ENCODE results near the gene PPARD.
"Not testable (repeated sequence)": the region's sequence is repeated elsewhere in the genome, so short reads cannot be mapped to it uniquely, and the experiment has no call there.

PPARD gene

DNA sequence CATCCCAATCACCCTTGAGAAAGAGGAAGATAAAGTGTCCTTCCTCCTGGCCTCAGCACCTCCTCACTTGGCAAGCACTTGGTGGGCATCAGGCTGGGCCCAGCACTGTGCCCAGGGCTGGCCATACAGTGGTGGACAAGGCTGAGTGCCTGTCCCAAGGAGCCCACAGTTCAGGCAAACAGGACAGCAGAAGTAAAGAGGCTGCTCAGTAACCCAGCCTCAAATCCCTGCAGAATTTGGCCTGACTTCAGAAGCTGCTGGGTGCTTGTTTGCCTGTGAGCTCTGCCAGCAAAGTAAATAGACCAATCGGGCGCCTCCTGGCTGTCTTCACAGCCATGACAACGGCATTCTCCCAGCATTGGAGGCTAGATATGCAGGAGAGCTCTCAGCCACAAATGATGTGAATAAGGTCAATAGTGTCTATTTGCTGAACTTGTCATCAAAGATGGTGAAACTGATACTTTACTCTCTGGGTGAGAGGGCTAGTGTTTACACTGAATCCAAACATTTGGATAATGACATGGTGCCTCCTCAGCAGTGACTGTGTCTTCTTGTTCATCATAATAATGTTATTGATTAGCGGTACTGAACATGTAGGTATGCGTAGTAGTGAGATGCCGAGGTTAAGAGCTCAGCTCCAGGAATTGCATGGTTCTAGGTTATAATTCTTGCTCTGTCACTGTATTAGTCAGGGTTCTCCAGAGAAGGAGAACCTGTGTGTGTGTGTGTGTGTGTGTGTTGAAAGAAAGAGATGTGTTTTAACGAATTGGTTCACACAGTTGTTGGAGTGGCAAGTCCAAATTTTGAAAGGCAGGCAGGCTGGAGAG, 72.9 kb downstream of the PPARD start:
- DNase-seq = peak; percentile 47

DNA sequence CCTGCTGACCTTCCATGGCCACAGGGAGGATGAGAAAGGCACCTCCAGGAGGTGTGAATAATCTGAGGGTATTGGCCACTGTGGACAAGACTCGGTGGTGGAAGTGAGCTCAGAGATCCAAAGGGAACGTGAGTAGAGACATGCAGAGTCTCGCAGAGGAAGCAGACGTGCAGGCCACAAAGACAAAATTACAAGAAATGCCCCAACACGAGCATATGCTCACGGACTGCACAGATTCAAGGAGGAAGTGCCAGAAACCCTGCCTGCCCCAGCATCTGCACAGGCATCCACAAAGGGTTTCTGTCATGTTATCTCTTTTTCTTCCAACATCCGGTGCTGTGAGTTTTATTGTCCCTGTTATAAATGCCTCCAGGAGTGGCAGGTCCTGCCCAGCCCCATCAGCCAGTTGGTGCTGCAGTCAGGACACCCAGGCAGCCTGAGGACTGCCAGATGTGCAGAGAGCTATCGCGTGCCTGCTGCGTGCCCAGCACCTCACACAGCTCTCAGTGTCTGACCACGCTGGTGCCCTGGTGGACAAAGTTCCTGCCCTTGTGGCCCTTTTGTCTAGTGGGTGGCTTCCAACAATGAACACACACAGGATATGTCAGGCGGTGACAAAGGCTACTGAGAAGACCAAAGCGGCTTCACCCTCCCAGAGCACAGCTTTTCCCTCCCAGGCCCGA, 75.8 kb downstream of the PPARD start:
- no peak for DNase-seq

DNA sequence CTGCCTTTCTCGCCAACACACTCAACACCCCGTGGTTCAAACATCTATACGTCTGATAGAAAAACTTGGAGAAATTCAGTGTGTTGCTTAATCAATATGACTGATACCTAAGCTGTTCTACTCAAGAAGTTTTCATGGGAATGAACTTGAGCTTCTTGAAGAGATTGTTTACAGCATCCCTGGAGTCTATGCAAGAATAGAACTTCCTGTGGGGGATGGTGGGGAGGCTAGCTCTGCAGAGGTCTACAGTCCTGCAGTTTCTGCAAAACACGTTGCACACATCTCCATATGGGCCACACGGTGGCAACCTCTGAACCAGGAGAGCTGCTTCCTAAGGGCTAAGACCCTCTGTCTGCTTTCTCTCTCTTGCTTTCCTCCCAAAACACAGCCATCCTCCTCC, 77.1 kb downstream of the PPARD start:
- no peak for DNase-seq

DNA sequence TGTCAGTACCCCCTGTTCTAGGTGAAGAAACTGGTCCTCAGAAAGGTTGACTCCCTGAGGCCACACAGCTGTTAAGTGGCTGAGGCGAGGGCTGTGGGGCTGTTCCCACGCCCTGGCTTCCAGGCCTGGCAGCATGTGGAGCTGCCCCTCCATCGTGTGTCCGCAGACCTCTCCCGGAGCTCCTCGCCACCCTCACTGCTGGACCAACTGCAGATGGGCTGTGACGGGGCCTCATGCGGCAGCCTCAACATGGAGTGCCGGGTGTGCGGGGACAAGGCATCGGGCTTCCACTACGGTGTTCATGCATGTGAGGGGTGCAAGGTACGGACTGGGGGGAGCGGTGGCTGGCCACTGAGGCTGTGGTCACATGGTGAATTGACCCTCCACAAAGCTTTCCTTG, 77.6 kb downstream of the PPARD start:
- no peak for DNase-seq

DNA sequence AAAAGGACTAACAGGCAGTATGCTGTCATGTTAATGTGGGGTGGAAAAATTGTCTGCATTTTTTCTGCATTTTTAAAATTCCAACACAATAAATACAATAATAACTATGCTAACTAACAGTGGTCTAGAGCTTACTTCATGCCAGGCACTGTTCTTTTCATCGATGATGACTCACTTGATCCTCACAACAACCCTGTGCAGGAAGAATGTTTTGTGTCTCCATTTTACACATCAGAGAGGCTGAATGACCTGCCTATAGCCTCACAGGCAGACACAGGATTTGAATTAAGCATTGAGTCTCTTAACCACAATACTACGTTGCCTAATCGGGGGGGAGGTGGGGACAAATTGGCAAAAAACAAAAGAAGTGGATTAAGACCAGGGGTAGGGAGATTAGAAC, 82.9 kb downstream of the PPARD start:
- DNase-seq = no peak

DNA sequence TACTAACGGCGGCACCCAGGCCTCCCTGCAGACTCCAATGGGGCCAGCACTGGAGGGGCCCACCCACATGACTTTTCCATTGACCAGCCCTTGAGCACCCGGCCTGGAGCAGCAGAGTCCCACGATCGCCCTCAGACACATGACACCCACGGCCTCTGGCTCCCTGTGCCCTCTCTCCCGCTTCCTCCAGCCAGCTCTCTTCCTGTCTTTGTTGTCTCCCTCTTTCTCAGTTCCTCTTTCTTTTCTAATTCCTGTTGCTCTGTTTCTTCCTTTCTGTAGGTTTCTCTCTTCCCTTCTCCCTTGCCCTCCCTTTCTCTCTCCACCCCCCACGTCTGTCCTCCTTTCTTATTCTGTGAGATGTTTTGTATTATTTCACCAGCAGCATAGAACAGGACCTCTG, 83.7 kb downstream of the PPARD start:
- DNase-seq = no peak

DNA sequence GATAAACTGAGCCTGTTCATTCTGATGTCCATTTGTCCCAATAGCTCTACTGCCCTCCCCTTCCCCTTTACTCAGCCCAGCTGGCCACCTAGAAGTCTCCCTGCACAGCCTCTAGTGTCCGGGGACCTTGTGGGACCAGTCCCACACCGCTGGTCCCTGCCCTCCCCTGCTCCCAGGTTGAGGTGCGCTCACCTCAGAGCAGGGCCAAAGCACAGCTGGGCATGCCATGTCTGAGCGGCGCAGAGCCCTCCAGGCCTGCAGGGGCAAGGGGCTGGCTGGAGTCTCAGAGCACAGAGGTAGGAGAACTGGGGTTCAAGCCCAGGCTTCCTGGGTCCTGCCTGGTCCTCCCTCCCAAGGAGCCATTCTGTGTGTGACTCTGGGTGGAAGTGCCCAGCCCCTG, 85.1 kb downstream of the PPARD start:
- DNase-seq = no peak

DNA sequence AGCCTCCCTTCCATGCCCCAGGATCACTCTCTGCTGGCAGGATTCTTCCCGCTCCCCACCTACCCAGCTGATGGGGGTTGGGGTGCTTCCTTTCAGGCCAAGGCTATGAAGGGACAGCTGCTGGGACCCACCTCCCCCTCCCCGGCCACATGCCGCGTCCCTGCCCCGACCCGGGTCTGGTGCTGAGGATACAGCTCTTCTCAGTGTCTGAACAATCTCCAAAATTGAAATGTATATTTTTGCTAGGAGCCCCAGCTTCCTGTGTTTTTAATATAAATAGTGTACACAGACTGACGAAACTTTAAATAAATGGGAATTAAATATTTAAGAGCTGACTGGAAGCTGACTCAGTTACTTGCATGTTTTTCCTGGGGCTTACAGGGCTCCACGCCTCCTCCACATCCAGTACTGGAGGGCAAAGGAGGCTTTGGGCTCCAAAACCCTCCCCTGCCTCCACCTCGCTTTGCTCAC, 85.5 kb downstream of the PPARD start:
- DNase-seq = no peak

DNA sequence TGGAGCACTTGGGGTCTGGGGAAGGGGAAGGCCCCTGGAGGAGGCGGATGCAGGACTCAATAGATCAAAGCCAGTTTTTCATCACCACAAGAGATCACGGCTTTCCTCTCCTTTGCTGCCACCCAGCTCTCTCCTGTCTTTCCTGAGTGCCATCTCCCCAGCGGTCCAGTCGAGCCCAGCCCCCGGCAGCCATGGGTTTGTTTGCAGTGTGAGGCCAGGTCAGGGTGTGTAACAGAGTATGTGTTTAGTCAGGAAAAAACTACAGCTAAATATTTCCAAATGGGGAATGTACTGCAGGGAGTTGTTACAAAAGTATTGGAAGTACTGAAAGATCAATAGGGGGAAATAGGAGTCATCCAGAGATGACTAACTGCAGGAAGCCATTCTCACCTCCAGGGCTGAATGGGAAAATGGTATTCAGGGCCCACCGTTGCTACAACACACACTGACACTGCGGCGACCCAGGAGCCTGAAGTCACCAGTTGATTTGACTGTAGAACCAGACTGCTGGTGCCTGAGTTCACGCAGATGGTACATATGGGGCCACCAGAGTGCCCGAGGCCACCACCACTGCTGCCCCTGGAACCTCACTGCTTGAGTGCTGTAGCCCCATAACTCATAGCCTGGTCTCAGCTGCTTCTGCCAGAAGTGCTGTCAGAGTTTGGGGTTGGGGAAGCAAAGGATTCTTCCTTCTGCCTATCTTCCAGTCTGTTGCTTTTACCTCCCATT, 86.2 kb downstream of the PPARD start:
- DNase-seq = no peak

DNA sequence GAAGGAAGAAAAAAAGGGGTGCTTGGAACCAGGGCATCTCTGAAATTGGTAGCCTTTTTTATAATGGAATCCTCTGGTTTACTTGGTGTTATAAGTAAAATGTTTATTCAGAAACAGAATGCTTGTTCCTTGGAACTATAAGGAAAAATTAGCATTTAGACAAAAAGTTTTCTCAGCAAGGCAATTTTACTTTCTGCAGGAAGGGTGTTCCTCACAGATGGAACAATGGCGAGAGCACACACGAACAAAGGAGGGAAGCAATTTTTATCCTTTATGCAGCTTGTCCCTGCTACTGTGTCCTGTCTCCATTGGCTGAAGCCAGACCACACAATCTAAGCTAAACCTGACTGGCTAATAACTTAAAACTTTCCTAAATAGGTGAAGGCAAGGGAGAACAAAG, 87.1 kb downstream of the PPARD start:
- no peak for DNase-seq

DNA sequence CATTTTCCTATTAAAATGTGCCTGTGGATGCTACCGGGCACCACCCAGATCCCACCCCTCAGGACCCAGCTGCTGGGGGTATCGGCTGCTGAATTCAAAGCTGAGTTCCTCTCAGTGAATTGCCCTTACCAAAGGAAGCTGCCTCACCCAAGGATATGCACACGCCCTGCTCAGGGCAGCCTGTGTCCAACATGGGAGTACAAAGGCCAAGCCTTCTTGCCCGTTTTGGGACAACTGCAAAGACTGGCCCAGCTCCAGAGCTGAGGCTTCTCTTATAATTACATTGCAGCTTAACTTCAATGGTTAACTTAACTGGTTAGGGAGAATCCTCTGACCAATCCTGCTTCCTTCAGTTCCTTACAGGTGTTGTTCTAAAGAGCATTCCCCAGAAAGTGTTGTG, 89.9 kb downstream of the PPARD start:
- no peak for DNase-seq

DNA sequence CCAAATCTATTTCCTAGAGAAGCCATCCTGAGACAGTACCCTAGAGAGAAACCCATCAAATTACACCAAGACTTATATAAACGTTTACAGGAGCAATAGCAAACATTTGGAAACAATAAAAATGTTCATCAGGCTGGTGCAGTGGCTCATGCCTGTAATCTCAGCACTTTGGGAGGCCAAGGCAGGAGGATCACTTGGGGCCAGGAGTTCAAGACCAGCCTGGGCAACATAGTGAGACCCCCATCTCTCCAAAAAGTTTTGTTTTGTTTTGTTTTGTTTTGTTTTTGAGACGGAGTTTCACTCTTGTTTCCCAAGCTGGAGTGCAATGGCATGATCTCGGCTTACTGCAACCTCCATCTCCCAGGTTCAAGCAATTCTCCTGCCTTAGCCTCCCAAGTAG, 90.3 kb downstream of the PPARD start:
- not testable (repeated sequence) for DNase-seq

DNA sequence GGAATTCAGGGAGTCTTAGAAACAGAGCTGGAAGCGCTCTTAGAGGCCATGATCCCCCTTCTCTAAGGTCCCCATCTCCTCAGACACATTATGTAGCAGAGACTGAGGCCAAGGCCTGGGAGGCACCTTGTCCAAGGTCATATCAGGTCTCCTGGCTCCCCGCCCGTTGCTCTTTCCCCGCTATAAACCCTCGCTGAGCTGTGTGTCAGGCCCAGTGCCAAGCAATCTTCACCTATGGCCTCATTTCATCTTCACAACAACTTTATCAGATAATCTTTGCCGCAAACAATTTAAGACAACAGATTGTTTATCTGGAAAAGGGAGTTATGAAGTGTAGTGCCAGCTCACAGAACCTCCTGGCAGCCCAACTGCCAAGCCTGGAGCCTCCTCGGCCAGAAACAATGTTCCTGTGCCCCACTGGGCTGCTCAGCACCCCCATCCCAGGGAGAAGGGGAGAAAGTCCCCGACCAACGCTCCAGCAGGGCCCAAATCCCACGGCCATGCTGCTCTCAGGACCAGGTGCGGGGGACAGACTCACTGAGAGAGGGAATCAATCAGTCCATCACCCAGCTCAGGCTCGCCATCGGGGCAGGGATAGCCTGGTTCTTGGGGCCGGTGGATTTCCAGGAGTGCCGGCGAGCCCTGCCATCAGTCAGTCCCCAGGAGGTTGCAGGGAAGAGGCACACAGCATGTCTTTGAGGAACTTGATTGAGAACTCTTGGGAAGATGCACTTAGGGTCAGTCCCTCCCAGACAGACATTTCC, 92.9 kb downstream of the PPARD start:
- no peak for DNase-seq

DNA sequence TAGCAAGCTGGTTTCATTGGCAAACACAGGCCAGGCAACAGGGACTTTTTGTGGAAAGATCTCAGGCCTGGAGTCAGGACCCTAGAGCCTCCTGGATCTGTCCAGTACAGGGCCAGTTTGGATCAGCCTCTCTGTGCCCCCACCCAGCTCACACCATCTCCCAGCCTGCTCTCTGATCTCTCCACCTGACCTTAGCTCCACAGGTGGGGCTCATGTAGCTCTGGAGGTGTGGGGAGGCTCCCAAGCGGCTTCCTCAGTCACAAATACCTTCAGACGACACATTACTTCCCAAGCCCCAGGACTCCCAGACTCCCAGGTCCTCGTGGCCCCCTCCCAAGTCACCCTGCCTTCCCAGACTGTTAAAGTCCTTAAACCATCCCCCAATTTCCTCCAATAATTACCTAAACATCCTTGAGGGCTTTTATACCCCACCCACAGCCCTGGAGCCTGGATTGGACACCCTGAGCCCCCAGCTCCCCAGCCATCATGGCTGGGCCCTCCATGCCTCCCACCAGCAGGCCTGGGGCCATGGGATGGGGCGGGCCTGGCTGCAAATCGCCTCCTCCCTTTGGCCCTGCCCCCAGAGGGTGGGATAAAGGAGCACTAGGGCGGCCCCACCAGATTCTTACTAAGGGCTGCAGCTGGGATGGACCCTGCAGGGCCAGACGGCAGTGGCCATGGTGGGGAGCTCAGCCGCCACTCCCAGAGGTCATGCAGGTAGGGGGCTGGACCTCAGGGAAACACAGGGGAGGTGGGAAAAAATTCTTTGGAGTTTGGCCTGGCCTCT, 93.9 kb downstream of the PPARD start:
- DNase-seq = no peak

DNA sequence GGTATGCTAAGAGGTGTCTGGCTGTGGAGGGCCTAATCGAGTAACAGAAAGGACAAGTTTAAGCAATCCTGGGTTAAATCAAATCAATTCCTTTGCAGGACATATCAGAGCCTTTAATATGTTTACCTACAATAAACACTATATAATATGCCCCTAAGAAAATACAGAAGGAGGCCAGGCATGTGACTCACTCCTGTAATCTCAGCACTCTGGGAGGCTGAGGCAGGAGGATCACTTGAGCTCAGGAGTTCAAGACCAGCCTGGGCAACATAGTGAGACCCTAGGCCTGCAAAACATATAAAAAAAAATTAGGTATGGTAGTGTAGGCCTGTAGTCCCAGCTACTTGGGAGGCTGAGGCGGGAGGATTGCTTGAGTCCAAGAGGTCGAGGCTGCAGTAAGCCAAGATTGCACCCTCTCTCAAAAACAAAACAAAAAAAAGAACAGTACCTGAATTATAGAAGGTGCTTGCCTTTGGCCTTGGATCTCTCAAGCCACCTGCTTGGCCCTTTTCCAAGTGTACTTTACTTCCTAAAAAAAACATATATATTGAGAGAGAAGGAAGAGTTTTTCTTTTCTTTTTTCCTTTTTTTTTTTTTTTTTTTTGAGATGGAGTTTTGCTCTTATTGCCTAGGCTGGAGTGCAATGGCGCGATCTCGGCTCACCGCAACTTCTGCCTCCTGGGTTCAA, 96.2 kb downstream of the PPARD start:
- not testable (repeated sequence) for DNase-seq

DNA sequence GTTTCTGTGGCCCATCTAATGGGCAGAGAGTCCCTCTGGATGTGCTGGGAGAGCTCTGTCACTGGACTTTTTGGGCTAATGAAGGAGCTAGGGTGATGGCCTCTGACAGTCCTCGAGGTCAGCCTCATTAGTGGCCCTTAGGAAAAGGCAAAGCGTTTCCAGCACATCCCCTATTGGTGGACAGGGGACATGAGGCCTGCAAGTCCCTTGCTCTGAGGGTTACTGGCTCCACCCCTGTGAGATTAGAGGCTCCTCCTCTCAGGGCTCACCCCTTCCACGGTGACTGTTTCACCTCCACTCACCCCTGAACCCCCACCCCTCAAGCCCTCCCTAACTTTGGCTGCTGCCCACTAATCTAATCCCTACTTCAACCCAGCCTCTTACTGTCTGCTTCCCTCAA, 97.0 kb downstream of the PPARD start:
- DNase-seq = no peak

DNA sequence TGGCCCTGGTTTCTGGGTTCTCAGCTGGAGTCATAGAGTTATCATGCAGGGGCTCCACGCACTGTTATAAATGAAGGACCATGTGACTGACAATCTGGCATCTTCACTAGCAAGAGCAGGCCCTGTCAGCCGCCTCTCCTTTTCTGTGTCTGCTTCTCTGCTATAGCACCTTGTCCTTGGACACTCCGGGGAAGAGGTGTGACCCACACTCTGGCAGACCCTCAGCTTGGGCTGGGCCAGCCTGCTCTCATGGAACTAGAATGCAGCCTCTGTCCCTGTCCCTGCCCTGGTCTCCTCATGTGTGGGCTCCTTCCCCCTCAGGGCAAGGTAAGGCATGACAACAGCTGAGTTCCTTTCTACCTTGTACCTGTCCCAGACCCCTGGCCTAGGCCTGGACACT, 98.8 kb downstream of the PPARD start:
- no peak for DNase-seq

DNA sequence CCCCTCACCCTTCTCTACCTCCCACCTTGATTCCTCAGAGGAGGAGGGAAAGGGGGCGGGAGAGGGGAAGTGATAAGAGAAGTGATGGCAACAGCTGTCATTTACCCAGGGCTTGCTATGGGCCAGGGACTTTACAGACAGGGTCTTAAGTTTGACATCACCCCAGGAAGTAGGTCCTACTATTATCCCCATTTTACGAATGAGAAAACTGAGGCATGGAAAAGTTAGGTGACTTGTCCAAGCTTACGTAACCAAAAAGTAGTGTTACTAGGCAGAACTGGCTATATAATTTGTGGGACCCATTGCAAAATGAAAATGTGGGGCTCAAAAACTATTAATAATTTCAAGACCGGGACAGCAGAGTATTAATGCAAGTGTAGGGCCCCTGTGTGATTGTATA, 99.3 kb downstream of the PPARD start:
- no peak for DNase-seq

DNA sequence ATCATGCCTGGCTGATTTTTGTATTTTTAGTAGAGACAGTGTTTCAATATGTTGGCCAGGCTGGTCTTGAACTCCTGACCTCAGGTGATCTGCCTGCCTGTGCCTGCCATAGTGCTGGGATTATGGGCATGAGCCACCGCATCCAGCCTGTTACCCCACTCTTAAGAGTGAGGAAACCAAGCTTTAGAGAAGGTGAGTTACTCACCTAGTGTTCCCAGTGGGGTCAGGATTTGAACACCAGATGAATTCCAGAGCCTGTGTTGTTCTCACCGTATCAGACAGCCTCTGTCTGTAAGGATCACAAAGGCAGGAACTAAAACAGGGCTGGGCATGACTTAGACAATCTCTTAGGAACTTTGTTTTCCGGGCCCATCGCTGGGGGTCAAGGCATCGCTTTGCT, 100.3 kb downstream of the PPARD start:
- DNase-seq = no peak

DNA sequence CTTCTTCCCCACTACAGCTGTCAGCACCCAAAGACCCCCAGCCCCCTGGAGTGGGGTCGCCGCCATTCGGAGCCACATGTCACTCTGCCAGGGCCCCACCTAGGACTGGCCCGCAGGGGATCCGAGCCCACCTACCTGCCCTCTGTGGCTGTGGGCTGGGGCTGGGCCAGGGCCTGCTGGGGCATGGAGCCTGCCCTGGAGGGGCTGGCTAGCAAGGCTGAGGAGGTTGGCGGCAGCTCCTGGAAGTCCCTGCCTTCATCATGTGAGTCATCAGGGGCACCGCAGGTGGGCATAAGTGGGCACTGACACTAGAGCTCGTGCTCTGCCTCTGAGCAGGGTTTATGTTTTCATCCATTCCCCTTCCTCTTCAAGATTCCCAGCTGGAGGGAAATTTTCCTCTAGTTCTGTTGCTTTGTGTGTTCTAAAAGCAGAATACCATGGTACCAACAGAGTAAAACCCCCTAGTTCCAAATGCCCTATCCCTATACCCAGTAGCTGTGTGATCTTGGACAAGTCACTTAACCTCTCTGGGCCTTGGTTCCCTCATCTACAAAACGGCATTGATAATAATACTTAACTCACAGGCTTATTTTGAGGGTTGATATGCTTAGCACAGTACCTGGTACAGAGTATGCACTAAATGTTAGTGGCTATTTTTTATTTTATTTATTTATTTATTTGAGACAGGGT, 101.1 kb downstream of the PPARD start:
- DNase-seq = no peak

DNA sequence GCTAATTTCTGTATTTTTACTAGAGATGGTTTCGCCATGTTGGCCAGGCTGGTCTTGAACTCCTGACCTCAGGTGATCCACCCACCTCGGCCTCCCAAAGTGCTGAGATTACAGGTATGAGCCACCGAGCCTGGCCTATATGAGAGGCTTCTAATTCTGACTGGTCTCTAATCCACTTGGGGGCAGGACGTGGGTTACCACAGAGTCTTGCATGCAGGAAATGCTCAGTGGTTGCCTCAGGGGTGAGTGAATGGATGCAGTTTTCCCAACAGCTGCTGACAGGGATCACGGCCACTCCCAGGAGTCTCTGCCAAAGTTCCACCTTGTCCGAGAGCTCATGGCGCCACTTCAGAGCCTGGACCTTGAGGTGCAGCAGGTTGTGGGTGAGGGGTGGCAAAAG, 103.3 kb downstream of the PPARD start:
- DNase-seq = no peak

All from CD4-positive, alpha-beta T cell treated with Interleukin-21 for 1 hour (primary cell).